ENCODE results near the gene DIPK1C. TPM values are rescaled to one million over a fixed set of nuclear protein-coding genes. Genes with fewer than 3 reads are reported as not detected.

The DIPK1C gene
- total and polyA plus RNA-seq, 2 of the 4 experiments (the other 2 are of a cell fraction): not detected

GRCh38 chr18:74387383-74387782 is 69.7 kb downstream of the DIPK1C start:
- no TSS peak for BruUV-seq (replicated peaks)
- Histone ChIP-seq H4K20me1 (ENCODE audit: insufficient read depth, low read length) (no peaks in the 10 kb centered on the region), H3K23ac (ENCODE audit: low read depth, low read length) (no peak overlapping the region), H2BK5ac (ENCODE audit: low read depth, low read length, poor library complexity, severe bottlenecking) (no peak overlapping the region), H3K18ac (ENCODE audit: low read depth, low read length) (no peak overlapping the region), H3K4me3 (ENCODE audit: insufficient read depth, low read depth, low read length) (no peak overlapping the region), H3K36me3 (ENCODE audit: control insufficient read depth, insufficient read depth, low read length) (no peaks in the 10 kb centered on the region), H2AK5ac (ENCODE audit: low read depth, low read length) (no peak overlapping the region), H2BK15ac (ENCODE audit: low read depth, low read length) (no peak overlapping the region), H3K9me1 (ENCODE audit: insufficient read depth, low read length) (no peaks in the 10 kb centered on the region), H3K9me3 (ENCODE audit: control insufficient read depth, insufficient read depth, low read length) (no peaks in the 10 kb centered on the region), H3K14ac (replicated peaks; ENCODE audit: low read depth, low read length) (no peak overlapping the region), H4K91ac (ENCODE audit: insufficient read depth, low read depth, low read length) (no peak overlapping the region), H2AFZ (replicated peaks; ENCODE audit: low read length, poor library complexity) (no peak overlapping the region), H2AK9ac (replicated peaks; ENCODE audit: low read depth, low read length, poor library complexity) (no peak overlapping the region), H4K8ac (ENCODE audit: low read depth in 2 of 2, low read length in 2 of 2) (no peak overlapping the region), H3K4ac (ENCODE audit: low read depth, low read length) (no peak overlapping the region), H3K56ac (ENCODE audit: extremely low read depth, insufficient read depth, low read length) (no peak overlapping the region), H3K27ac (ENCODE audit: insufficient read depth, low read length) (no peak overlapping the region), H2BK120ac (ENCODE audit: low read depth, low read length) (no peak overlapping the region), H3K4me1 (ENCODE audit: control insufficient read depth, insufficient read depth, low read length) (no peaks in the 10 kb centered on the region), H3K79me1 (ENCODE audit: low read depth in 1 of 2, low read length in 2 of 2) (no peaks in the 10 kb centered on the region), H3K27me3 (ENCODE audit: control insufficient read depth, insufficient read depth, low read length) (peaks cover 8% of the 10 kb centered on the region), H4K5ac (ENCODE audit: low read depth, low read length) (no peak overlapping the region), H2BK20ac (ENCODE audit: low read depth, low read length) (no peak overlapping the region), H3K4me2 (ENCODE audit: low read depth, low read length) (no peak overlapping the region), H3K9ac (ENCODE audit: low read depth, low read length) (no peak overlapping the region)
- intact Hi-C loops (cut with micrococcal nuclease) (no loop called here), in situ Hi-C loops (cut with MboI; ENCODE audit: low sequenced_read_pairs) (no loop called here), dilution Hi-C loops (cut with HindIII; ENCODE audit: low sequenced_read_pairs, unreplicated experiment) (no loop called here)
- DNase-seq (no peak), ATAC-seq (ENCODE audit: low read depth) (no peak)
- POLR2A ChIA-PET (ENCODE audit: unreplicated experiment): no interaction called here
- WGBS, 2 experiments (ENCODE audit: extremely low coverage in 2 of 2, insufficient read length in 1 of 2): 68% methylated on average over 5 of the region's 6 CpGs; no CpG with 5 or more reads in 1 of the 2 experiments
- CTCF ChIA-PET: no interaction called here
- TF ChIP-seq RFX5 (IDR thresholded peaks at IDR 0.05; ENCODE audit: low read depth, low read length) (no peak), CEBPB (IDR thresholded peaks at IDR 0.05; ENCODE audit: low read depth, low read length) (no peak), MAFK (IDR thresholded peaks at IDR 0.05; ENCODE audit: low read depth, low read length) (no peak), ELK1 (IDR thresholded peaks at IDR 0.05; ENCODE audit: borderline replicate concordance, low read depth, low read length) (no peak), MXI1 (IDR thresholded peaks at IDR 0.05; ENCODE audit: borderline replicate concordance, low read depth, low read length) (no peak), FOS (IDR thresholded peaks at IDR 0.05; ENCODE audit: low read depth, low read length) (no peak), CHD1 (IDR thresholded peaks at IDR 0.05; ENCODE audit: low read depth, low read length) (no peak), CTCF (conservative IDR thresholded peaks at IDR 0.05; ENCODE audit: low read depth, low read length) (no peak), RAD21 (IDR thresholded peaks at IDR 0.05; ENCODE audit: low read length) (no peak), RCOR1 (IDR thresholded peaks at IDR 0.05; ENCODE audit: insufficient replicate concordance, low read length) (no peak), NFE2L2 (IDR thresholded peaks at IDR 0.05; ENCODE audit: low read depth, low read length) (no peak), MAZ (IDR thresholded peaks at IDR 0.05; ENCODE audit: borderline replicate concordance, low read depth, low read length) (no peak), SMC3 (IDR thresholded peaks at IDR 0.05; ENCODE audit: low read depth, low read length) (no peak), USF2 (IDR thresholded peaks at IDR 0.05; ENCODE audit: low read depth, low read length) (no peak), BHLHE40 (IDR thresholded peaks at IDR 0.05; ENCODE audit: low read depth, low read length) (no peak), POLR2A (IDR thresholded peaks at IDR 0.05; ENCODE audit: low read depth, low read length) (no peak)

Data from IMR-90 (cell line).